ENCODE measurements around the gene PRAMEF11. TPM values are rescaled to one million over a fixed set of nuclear protein-coding genes. Genes with fewer than 3 reads are reported as not detected.
A peak's percentile ranks its signal among the peaks of the same experiment; 100 is the strongest.
"Not testable (repeated sequence)": the region's sequence is repeated elsewhere in the genome, so short reads cannot be mapped to it uniquely, and the experiment has no call there.

The PRAMEF11 gene
- total RNA-seq, 1 experiment from 2014 or later = not detected

DNA sequence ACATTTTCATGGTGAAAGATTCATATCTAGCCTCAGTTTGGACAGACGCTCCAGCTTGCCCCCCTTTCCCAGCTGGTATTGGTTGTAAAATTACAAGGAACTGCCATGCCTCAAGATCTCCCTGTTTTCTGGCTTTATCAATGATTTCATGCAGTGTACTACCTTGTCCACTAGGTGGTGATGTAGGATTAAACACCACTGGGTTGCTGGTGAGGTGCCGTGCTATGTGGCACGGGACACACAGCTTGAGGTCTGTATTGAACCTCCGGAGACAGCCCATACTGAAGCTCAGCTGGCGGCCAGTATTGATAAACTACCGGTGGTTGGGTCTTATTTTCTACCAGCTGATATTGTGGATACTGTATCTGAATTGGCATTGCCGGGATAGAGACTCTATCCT is 47.4 kb downstream of the PRAMEF11 start:
- H3K9me2 ChIP-seq (ENCODE audit: insufficient read depth); H3K27ac ChIP-seq; CTCF ChIA-PET; POLR2A ChIA-PET (ENCODE audit: unreplicated experiment); H3K4me1 ChIP-seq (replicated peaks; ENCODE audit: insufficient read depth); H3K36me3 ChIP-seq (ENCODE audit: low read depth); H3K4me3 ChIP-seq; intact Hi-C loops (cut with micrococcal nuclease; ENCODE audit: unreplicated experiment); H3K27me3 ChIP-seq (ENCODE audit: insufficient read depth, low read depth); BruUV-seq (replicated peaks); H3K79me2 ChIP-seq (ENCODE audit: low read depth); H4K20me1 ChIP-seq (ENCODE audit: insufficient read depth); H3K9me3 ChIP-seq (ENCODE audit: insufficient read depth, low read depth); H2AFZ ChIP-seq; H3K4me2 ChIP-seq; H3F3A ChIP-seq (ENCODE audit: insufficient read depth, low read depth); DNase-seq: not testable (repeated sequence)
- TF ChIP-seq, protein P1, sequence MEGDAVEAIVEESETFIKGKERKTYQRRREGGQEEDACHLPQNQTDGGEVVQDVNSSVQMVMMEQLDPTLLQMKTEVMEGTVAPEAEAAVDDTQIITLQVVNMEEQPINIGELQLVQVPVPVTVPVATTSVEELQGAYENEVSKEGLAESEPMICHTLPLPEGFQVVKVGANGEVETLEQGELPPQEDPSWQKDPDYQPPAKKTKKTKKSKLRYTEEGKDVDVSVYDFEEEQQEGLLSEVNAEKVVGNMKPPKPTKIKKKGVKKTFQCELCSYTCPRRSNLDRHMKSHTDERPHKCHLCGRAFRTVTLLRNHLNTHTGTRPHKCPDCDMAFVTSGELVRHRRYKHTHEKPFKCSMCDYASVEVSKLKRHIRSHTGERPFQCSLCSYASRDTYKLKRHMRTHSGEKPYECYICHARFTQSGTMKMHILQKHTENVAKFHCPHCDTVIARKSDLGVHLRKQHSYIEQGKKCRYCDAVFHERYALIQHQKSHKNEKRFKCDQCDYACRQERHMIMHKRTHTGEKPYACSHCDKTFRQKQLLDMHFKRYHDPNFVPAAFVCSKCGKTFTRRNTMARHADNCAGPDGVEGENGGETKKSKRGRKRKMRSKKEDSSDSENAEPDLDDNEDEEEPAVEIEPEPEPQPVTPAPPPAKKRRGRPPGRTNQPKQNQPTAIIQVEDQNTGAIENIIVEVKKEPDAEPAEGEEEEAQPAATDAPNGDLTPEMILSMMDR (conservative IDR thresholded peaks at IDR 0.05) = peak; percentile 54

DNA sequence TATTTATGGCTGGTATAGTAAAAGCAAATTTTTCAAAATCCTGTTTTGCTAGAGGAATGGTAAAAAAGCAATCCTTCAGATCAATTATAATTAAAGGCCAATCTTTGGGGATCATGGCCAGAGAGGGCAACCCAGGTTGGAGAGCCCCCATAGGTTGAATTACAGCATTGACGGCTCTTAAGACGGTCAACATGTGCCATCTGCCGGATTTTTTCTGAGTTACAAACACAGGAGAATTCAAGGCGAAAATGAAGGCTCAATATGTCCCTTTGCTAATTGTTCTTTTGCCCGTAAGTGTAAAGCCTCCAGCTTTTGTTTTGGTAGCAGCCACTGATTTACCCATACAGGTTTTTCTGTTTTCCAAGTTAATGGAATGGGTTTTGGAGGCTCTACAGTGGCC is 49.7 kb downstream of the PRAMEF11 start:
- H2AFZ ChIP-seq; H3K4me1 ChIP-seq (replicated peaks; ENCODE audit: insufficient read depth); H3F3A ChIP-seq (ENCODE audit: insufficient read depth, low read depth); intact Hi-C loops (cut with micrococcal nuclease; ENCODE audit: unreplicated experiment); H4K20me1 ChIP-seq (ENCODE audit: insufficient read depth); POLR2A ChIA-PET (ENCODE audit: unreplicated experiment); H3K27me3 ChIP-seq (ENCODE audit: insufficient read depth, low read depth); BruUV-seq (replicated peaks); H3K79me2 ChIP-seq (ENCODE audit: low read depth); H3K9me3 ChIP-seq (ENCODE audit: insufficient read depth, low read depth); H3K27ac ChIP-seq; CTCF ChIA-PET; H3K36me3 ChIP-seq (ENCODE audit: low read depth); DNase-seq; H3K4me3 ChIP-seq; H3K4me2 ChIP-seq; H3K9me2 ChIP-seq (ENCODE audit: insufficient read depth): not testable (repeated sequence)

DNA sequence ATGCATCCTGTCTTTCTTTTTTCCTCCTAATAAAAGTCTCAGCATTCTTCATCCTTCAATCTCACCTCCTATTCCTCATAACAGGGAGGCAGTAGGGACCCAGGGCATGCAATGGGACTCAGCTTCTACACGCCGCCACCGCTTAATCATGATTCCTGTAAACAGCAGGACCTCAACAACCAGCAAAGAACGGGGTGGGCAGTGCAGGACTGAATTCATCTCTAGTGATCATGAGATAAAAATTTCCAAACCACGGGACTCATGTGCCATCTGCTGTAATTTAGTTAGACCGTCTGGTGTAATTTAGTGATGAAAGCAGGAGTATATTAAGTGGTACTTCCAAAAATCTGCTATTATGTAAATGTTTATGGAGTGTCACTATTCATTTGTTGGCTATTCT is 52.3 kb downstream of the PRAMEF11 start:
- BruUV-seq (replicated peaks) = no TSS peak
- no peaks in the 10 kb centered on the region for H3K9me2 ChIP-seq (ENCODE audit: insufficient read depth)
- 0 out of 2 replicates have a peak, but pooled peaks cover 6% of the 10 kb centered on the region for H3K27me3 ChIP-seq (ENCODE audit: insufficient read depth, low read depth)
- H3F3A ChIP-seq (ENCODE audit: insufficient read depth, low read depth) = no peaks in the 10 kb centered on the region
- no peak overlapping the region for H3K4me2 ChIP-seq
- no peaks in the 10 kb centered on the region for H3K79me2 ChIP-seq (ENCODE audit: low read depth)
- TF ChIP-seq, protein P1 (conservative IDR thresholded peaks at IDR 0.05) = no peak
- TF ChIP-seq EZH2 (IDR thresholded peaks at IDR 0.05; ENCODE audit: low read depth) = no peak
- intact Hi-C loops (cut with micrococcal nuclease; ENCODE audit: unreplicated experiment) = loop anchor here (10.0 kb wide), 2 partner anchors 504 to 664 kb away; no protein-coding TSS in a partner anchor
- H2AFZ ChIP-seq = no peak overlapping the region
- H3K4me3 ChIP-seq = no peak overlapping the region
- H4K20me1 ChIP-seq (ENCODE audit: insufficient read depth) = no peaks in the 10 kb centered on the region
- ChIA-PET CTCF (no interaction called here), POLR2A (ENCODE audit: unreplicated experiment) (no interaction called here)
- H3K9me3 ChIP-seq (ENCODE audit: insufficient read depth, low read depth) = no peaks in the 10 kb centered on the region
- H3K4me1 ChIP-seq (replicated peaks; ENCODE audit: insufficient read depth) = no peaks in the 10 kb centered on the region
- H3K36me3 ChIP-seq (ENCODE audit: low read depth) = no peaks in the 10 kb centered on the region
- H3K27ac ChIP-seq = no peak overlapping the region
- DNase-seq = no peak

DNA sequence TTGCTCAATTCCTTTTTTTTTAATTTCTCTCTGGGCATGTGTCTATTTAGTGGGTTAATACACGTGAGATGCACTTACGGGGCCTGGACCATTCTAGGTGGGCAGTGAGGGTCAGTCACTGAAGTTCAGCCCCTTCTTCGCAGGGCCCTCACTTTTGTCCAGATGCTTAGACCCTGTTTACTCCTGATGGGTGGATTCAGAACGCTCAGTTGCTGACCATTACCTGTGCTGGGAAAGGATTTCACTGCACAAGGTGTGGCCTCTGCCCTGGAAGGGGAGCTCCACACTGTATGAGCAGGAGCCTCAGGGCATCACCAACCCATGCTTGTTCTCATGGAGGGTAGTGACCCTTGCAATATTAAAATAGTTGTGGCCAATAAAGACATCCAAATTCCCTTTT is 53.1 kb downstream of the PRAMEF11 start:
- H3K4me2 ChIP-seq = no peak overlapping the region
- CTCF ChIA-PET = no interaction called here

More for the DNA sequence above, 53.1 kb downstream of the PRAMEF11 start:
- POLR2A ChIA-PET (ENCODE audit: unreplicated experiment) = no interaction called here
- Histone ChIP-seq H3K4me3 (no peak overlapping the region), H3K36me3 (ENCODE audit: low read depth) (no peaks in the 10 kb centered on the region), H2AFZ (no peak overlapping the region), H3K27me3 (ENCODE audit: insufficient read depth, low read depth) (peaks cover 6% of the 10 kb centered on the region; the same call in 1 of the 2 replicates), H3K9me2 (ENCODE audit: insufficient read depth) (no peaks in the 10 kb centered on the region), H4K20me1 (ENCODE audit: insufficient read depth) (no peaks in the 10 kb centered on the region), H3F3A (ENCODE audit: insufficient read depth, low read depth) (no peaks in the 10 kb centered on the region), H3K4me1 (replicated peaks; ENCODE audit: insufficient read depth) (no peaks in the 10 kb centered on the region), H3K27ac (no peak overlapping the region), H3K9me3 (ENCODE audit: insufficient read depth, low read depth) (no peaks in the 10 kb centered on the region), H3K79me2 (ENCODE audit: low read depth) (no peaks in the 10 kb centered on the region)
- intact Hi-C loops (cut with micrococcal nuclease; ENCODE audit: unreplicated experiment) = loop anchor here (10.0 kb wide), 2 partner anchors 503 to 663 kb away; no protein-coding TSS in a partner anchor
- no peak for DNase-seq
- TF ChIP-seq, protein P1 (conservative IDR thresholded peaks at IDR 0.05) = no peak
- no peak for TF ChIP-seq EZH2 (IDR thresholded peaks at IDR 0.05; ENCODE audit: low read depth)
- no TSS peak for BruUV-seq (replicated peaks)

Data from PC-9 (cell line).